Lower lobe of right lung (tissue), 2 donors: ENCODE results near the gene NGDN. TPM values are rescaled to one million over a fixed set of nuclear protein-coding genes. Genes with fewer than 3 reads are reported as not detected.

Experiments used
- ATAC-seq, 2 donors: fragments of 200-7000 bp; cut with Tn5 transposase; one replicate each; pipeline ENCODE4 v1.9.1; 2020 to 2022; ENCODE audit warnings: mild to moderate bottlenecking in 2 of 2, moderate library complexity in 2 of 2
- DNase-seq: peaks from one replicate; pipeline ENCODE4 v3.0.0-alpha.2; 2020
- H3K27ac ChIP-seq: fragments of 200-600 bp; one replicate; pipeline ENCODE4 v1.8.0; 2022
- H3K27me3 ChIP-seq: fragments of 200-600 bp; one replicate; pipeline ENCODE4 v1.8.0; 2022; ENCODE audit warnings: low read depth
- H3K36me3 ChIP-seq: fragments of 200-600 bp; one replicate; pipeline ENCODE4 v1.8.0; 2022; ENCODE audit warnings: mild to moderate bottlenecking
- H3K4me1 ChIP-seq: fragments of 200-600 bp; one replicate; pipeline ENCODE4 v1.8.0; 2022
- H3K4me3 ChIP-seq: fragments of 200-600 bp; one replicate; pipeline ENCODE4 v1.8.0; 2022; ENCODE audit warnings: mild to moderate bottlenecking
- H3K9me3 ChIP-seq: fragments of 200-600 bp; one replicate; pipeline ENCODE4 v1.8.0; 2022
- intact Hi-C: fragments of 100-400 bp; cut with DNase I; formaldehyde crosslinking; loops from one replicate; pipeline ENCODE4 v1.11.0; 2022
- total RNA-seq: library from RNA; stranded (reverse); fragmentation: NEBNext Ultra II Directional; extraction: Animal tissue kit (Norgen Biotek cat#: 25700); gene quantifications from one replicate; pipeline ENCODE4 v1.2.1, GENCODE V29; 2021
- TF ChIP-seq, protein P1 (sequence below): fragments of 200-600 bp; IDR thresholded peaks from one replicate; pipeline ENCODE4 v1.8.0; 2022; ENCODE audit warnings: antibody characterized with exemption, mild to moderate bottlenecking
- donor health status: DM: no; HTN: yes; CAD: no; lungs with severe emphysema.

Gene NGDN
- total RNA-seq, 1 donor from 2014 or later, result 33.3 TPM

DNA sequence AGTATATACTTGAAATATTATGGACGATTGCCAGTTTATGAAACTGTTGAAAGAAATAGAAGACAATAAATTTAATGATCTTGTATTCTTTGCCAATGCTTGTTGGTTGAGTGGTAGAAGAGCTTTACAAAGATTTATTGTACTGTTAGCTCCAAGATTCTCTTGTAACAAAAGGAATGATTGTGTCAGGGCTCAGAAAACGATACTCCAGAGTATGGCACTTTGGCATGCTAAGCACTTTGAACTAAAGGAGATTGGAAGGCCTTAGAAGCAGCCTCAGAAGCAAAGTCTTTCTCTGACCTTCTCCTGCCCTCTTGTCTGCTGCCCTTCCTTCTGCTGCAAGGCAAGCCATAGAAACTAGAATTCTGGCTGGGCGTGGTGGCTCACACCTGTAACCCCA lies 4.2 kb upstream of the NGDN start:
- no peaks in the 10 kb centered on the region for H3K27me3 ChIP-seq
- H3K4me3 ChIP-seq, result no peak overlapping the region
- TF ChIP-seq, protein P1, sequence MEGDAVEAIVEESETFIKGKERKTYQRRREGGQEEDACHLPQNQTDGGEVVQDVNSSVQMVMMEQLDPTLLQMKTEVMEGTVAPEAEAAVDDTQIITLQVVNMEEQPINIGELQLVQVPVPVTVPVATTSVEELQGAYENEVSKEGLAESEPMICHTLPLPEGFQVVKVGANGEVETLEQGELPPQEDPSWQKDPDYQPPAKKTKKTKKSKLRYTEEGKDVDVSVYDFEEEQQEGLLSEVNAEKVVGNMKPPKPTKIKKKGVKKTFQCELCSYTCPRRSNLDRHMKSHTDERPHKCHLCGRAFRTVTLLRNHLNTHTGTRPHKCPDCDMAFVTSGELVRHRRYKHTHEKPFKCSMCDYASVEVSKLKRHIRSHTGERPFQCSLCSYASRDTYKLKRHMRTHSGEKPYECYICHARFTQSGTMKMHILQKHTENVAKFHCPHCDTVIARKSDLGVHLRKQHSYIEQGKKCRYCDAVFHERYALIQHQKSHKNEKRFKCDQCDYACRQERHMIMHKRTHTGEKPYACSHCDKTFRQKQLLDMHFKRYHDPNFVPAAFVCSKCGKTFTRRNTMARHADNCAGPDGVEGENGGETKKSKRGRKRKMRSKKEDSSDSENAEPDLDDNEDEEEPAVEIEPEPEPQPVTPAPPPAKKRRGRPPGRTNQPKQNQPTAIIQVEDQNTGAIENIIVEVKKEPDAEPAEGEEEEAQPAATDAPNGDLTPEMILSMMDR, result no peak
- peaks cover 8% of the 10 kb centered on the region for H3K4me1 ChIP-seq
- no peaks in the 10 kb centered on the region for H3K9me3 ChIP-seq
- H3K27ac ChIP-seq, result no peak overlapping the region
- DNase-seq, result no peak
- ATAC-seq, result no peak
- H3K36me3 ChIP-seq, result no peaks in the 10 kb centered on the region
- intact Hi-C loops, result no loop called here

GRCh38 chr14:23468704-23469126 lies 788 bp upstream of the NGDN start:
- intact Hi-C loops, result no loop called here
- DNase-seq (no peak), ATAC-seq (peak; percentile 1 to 11)
- Histone ChIP-seq H3K27ac (peak overlapping the region; percentile 88), H3K36me3 (peaks cover 32% of the 10 kb centered on the region), H3K4me3 (peak overlapping the region; percentile 97), H3K9me3 (no peaks in the 10 kb centered on the region), H3K4me1 (peaks cover 16% of the 10 kb centered on the region), H3K27me3 (no peaks in the 10 kb centered on the region)
- TF ChIP-seq, protein P1, result no peak

- TF ChIP-seq, protein P1, result no peak
- Histone ChIP-seq H3K27me3 (no peaks in the 10 kb centered on the region), H3K4me3 (peak overlapping the region; percentile 97), H3K9me3 (no peaks in the 10 kb centered on the region), H3K27ac (peak overlapping the region; percentile 88), H3K4me1 (peaks cover 16% of the 10 kb centered on the region), H3K36me3 (peaks cover 44% of the 10 kb centered on the region)
- intact Hi-C loops, result loop anchor here (10.0 kb wide), 1 partner anchor 95 kb away; the partner anchor contains the start of gene AP1G2
- DNase-seq (no peak), ATAC-seq (peak; percentile 9 to 33)
Observed at GRCh38 chr14:23469906-23470403, 452 bp downstream of the NGDN start.

DNA sequence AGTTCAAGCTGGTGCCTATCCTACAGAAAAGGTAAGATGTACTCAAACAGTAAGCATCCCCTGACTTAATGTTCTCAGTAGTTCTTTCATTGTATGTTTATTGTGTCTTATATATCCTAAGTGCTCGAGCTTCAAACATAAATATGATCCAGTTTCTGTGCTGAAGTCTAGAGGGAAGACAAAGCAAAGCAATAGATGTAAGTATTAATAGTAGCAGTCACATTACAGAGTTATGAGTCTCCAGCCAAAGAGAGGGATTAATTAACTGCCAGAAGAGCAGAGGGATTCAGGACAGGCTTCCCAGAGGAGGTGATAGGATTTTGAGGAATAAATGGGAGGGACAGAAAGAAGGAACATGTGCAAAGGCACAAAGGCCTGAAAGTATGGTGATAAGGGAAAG lies 1.4 kb downstream of the NGDN start:
- Histone ChIP-seq H3K9me3 (no peaks in the 10 kb centered on the region), H3K4me3 (no peak overlapping the region), H3K27ac (no peak overlapping the region), H3K27me3 (no peaks in the 10 kb centered on the region), H3K36me3 (peaks cover 54% of the 10 kb centered on the region), H3K4me1 (peaks cover 16% of the 10 kb centered on the region)
- DNase-seq (no peak), ATAC-seq (no peak)
- intact Hi-C loops, result loop anchor here (10.0 kb wide), 1 partner anchor 94 kb away; the partner anchor contains the start of gene AP1G2
- TF ChIP-seq, protein P1, result no peak

GRCh38 chr14:23478109-23478759 lies 8.7 kb downstream of the NGDN start:
- H3K27me3 ChIP-seq, result no peaks in the 10 kb centered on the region
- peak; percentile 65 to 74 for ATAC-seq
- intact Hi-C loops, result loop anchor here (10.0 kb wide), 1 partner anchor 87 kb away; the partner anchor contains the start of gene AP1G2
- DNase-seq, result peak; percentile 52
- peaks cover 65% of the 10 kb centered on the region for H3K36me3 ChIP-seq
- H3K27ac ChIP-seq, result no peak overlapping the region
- no peaks in the 10 kb centered on the region for H3K9me3 ChIP-seq
- no peak overlapping the region for H3K4me3 ChIP-seq
- no peaks in the 10 kb centered on the region for H3K4me1 ChIP-seq
- TF ChIP-seq, protein P1, result peak; percentile 67
